Measurements from ENCODE around the gene CCT6B. TPM values are rescaled to one million over a fixed set of nuclear protein-coding genes. Genes with fewer than 3 reads are reported as not detected.

CCT6B gene, protein sequence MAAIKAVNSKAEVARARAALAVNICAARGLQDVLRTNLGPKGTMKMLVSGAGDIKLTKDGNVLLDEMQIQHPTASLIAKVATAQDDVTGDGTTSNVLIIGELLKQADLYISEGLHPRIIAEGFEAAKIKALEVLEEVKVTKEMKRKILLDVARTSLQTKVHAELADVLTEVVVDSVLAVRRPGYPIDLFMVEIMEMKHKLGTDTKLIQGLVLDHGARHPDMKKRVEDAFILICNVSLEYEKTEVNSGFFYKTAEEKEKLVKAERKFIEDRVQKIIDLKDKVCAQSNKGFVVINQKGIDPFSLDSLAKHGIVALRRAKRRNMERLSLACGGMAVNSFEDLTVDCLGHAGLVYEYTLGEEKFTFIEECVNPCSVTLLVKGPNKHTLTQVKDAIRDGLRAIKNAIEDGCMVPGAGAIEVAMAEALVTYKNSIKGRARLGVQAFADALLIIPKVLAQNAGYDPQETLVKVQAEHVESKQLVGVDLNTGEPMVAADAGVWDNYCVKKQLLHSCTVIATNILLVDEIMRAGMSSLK
- 1 to 10 TPM in 1 of 2 donors, under 1 TPM in 1; 0.67 to 2.3 TPM for total RNA-seq

DNA sequence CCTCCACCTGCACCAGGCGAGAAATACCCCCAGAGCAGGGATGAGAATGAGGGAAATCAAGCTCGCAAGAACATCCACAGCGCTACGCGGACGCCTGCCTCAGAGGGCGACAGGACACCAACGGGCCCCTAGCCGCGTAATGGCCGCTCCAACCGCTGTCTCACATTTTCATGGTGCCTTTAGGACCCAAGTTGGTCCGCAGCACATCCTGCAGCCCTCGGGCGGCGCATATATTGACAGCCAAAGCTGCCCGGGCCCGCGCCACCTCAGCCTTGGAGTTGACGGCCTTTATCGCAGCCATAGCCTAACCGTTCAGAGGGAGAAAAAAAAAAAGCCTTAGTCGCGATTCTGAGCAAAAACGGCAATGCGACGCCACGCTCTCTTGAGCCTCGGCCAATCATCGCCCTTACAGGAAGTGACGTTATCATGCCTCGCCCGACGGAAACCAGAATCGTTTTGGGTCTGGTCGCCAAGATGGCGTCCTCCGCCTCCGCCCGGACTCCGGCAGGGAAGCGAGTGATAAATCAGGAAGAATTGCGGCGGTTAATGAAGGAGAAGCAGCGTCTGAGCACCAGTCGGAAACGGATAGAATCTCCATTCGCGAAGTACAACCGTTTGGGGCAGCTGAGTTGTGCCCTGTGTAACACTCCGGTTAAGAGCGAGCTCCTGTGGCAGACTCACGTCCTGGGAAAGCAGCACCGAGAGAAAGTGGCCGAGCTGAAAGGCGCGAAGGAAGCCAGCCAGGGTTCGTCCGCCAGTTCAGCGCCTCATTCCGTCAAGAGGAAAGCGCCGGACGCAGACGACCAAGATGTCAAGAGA, at the start of gene CCT6B, which contains the start of gene ZNF830:
Gene CCT6B (minus strand): TSS at position 368 of the 819 bp plus-strand sequence. CDS start 67 bp downstream, at position 301.
Gene ZNF830 (plus strand): TSS at position 448 of the 819 bp plus-strand sequence. CDS start 27 bp downstream, at position 475.
- Histone ChIP-seq H3K36me3 (no peaks in the 10 kb centered on the region), H3K4me3 (peak within 1 kb of the TSS; percentile 95), H3K4me1 (peaks cover 9% of the 10 kb centered on the region), H3K9me3 (no peaks in the 10 kb centered on the region), H3K27ac (peak within 1 kb of the TSS; percentile 84), H3K9ac (ENCODE audit: low read depth in 2 of 2, low read length in 2 of 2) (peak within 1 kb of the TSS; percentile 87), H3K27me3 (no peaks in the 10 kb centered on the region)
- intact Hi-C loops (cut with DNase I) = no loop called here
- TF ChIP-seq, protein P1, sequence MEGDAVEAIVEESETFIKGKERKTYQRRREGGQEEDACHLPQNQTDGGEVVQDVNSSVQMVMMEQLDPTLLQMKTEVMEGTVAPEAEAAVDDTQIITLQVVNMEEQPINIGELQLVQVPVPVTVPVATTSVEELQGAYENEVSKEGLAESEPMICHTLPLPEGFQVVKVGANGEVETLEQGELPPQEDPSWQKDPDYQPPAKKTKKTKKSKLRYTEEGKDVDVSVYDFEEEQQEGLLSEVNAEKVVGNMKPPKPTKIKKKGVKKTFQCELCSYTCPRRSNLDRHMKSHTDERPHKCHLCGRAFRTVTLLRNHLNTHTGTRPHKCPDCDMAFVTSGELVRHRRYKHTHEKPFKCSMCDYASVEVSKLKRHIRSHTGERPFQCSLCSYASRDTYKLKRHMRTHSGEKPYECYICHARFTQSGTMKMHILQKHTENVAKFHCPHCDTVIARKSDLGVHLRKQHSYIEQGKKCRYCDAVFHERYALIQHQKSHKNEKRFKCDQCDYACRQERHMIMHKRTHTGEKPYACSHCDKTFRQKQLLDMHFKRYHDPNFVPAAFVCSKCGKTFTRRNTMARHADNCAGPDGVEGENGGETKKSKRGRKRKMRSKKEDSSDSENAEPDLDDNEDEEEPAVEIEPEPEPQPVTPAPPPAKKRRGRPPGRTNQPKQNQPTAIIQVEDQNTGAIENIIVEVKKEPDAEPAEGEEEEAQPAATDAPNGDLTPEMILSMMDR (IDR thresholded peaks at IDR 0.05) = no peak
- DNase-seq = peak; percentile 95

DNA sequence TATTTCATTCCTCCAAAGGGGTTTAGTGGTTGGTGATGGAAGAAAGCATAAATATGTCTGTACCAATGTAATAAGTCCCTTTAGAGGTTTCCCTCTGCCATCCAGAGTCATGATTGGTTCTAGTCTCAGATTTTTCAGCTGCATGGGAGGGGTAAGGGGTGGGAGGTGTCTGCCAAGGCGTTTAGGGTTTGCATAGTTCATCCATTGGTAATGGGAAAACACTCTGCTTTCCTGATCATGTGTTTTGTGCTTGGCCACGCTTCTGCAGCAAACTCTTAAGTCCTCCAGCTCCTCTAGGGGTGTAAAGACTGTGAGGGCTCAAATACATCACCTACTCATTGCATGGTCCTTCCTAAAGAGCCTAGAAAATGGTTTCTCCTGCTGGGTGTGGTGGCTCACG, 48.8 kb upstream of the CCT6B start:
- intact Hi-C loops (cut with DNase I) = no loop called here
- no peaks in the 10 kb centered on the region for H3K36me3 ChIP-seq

DNA sequence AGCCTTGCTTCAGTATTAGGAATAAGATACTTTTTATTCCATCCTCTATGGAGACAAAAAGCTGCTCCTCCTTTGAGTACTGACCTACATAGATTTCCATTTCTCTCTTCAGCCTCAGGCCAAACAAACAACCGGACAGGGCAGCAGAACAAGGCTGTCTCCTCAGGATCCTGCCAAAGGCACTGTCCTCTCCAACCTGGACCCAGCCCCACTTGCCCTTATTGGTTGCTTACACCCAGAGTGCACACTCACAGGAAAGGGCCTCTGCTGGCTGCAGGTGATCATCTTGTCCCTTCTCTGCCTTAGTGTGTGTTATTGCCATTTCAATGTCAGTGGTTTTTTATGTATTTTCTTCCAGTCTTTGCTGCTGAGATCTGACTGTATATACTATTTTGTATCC, 45.7 kb upstream of the CCT6B start:
- intact Hi-C loops (cut with DNase I) = no loop called here
- H3K27ac ChIP-seq = no peak overlapping the region

More for the DNA sequence above, 48.8 kb upstream of the CCT6B start:
- H3K4me3 ChIP-seq = no peak overlapping the region
- H3K27ac ChIP-seq = no peak overlapping the region
- TF ChIP-seq, protein P1 (IDR thresholded peaks at IDR 0.05) = no peak
- no peaks in the 10 kb centered on the region for H3K9me3 ChIP-seq
- H3K9ac ChIP-seq (ENCODE audit: low read depth in 2 of 2, low read length in 2 of 2) = no peak overlapping the region
- DNase-seq = no peak
- no peaks in the 10 kb centered on the region for H3K27me3 ChIP-seq
- H3K4me1 ChIP-seq = no peaks in the 10 kb centered on the region

DNA sequence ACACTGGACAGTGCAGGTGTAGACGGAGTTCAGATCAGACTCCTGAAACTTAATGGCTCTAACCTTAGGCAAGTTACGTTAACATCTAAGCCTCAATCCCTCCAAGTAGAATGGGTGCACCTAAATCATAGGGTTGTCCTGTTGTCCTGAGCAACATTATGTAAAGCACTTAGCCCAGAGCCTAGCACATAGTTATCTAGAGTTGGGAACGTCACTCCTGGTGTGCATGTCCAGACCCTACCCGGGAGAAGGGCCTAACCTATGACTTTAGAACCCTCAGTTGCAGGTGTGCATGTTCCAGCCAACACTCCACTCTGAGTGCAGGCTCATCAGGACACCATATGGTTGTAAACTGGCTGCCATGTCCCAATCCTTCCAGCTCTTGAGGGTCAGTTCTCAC, 45.1 kb upstream of the CCT6B start:
- no peaks in the 10 kb centered on the region for H3K36me3 ChIP-seq
- TF ChIP-seq, protein P1 (IDR thresholded peaks at IDR 0.05) = no peak
- H3K27ac ChIP-seq = no peak overlapping the region
- H3K27me3 ChIP-seq = no peaks in the 10 kb centered on the region
- no peaks in the 10 kb centered on the region for H3K9me3 ChIP-seq
- H3K4me3 ChIP-seq = no peak overlapping the region
- no peak for DNase-seq
- no peaks in the 10 kb centered on the region for H3K4me1 ChIP-seq
- H3K9ac ChIP-seq (ENCODE audit: low read depth in 2 of 2, low read length in 2 of 2) = no peak overlapping the region
- intact Hi-C loops (cut with DNase I) = no loop called here

More for the DNA sequence above, 45.7 kb upstream of the CCT6B start:
- no peak overlapping the region for H3K9ac ChIP-seq (ENCODE audit: low read depth in 2 of 2, low read length in 2 of 2)
- no peaks in the 10 kb centered on the region for H3K36me3 ChIP-seq
- H3K4me1 ChIP-seq = no peaks in the 10 kb centered on the region
- no peaks in the 10 kb centered on the region for H3K9me3 ChIP-seq
- DNase-seq = no peak
- no peaks in the 10 kb centered on the region for H3K27me3 ChIP-seq
- TF ChIP-seq, protein P1 (IDR thresholded peaks at IDR 0.05) = no peak
- no peak overlapping the region for H3K4me3 ChIP-seq

DNA sequence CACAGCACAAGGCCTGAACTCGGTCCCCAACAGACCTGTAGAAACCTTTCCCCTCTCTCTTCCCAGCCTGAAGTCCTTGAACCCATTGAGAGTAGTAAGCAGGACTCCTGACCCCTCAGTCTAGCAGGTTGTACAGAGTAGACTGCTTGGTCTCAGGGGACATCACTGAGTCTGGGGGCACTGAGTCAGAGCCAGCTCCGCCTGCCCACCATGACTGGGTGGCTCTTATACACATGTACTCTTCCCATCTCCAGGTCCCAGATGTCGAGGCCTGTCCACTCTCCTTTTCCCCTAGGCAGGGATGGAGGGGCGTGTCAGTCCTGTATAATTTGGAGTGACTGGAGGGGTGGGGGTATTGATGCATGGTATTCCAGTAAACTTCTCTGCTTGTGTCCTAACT, 42.5 kb upstream of the CCT6B start:
- H3K9me3 ChIP-seq = no peaks in the 10 kb centered on the region
- intact Hi-C loops (cut with DNase I) = no loop called here
- H3K4me3 ChIP-seq = no peak overlapping the region
- H3K4me1 ChIP-seq = no peaks in the 10 kb centered on the region
- H3K9ac ChIP-seq (ENCODE audit: low read depth in 2 of 2, low read length in 2 of 2) = no peak overlapping the region
- TF ChIP-seq, protein P1 (IDR thresholded peaks at IDR 0.05) = no peak
- no peak overlapping the region for H3K27ac ChIP-seq
- no peaks in the 10 kb centered on the region for H3K27me3 ChIP-seq
- no peaks in the 10 kb centered on the region for H3K36me3 ChIP-seq
- DNase-seq = no peak
